ENCODE data around the gene MED12. TPM values are rescaled to one million over a fixed set of nuclear protein-coding genes. Genes with fewer than 3 reads are reported as not detected.

MED12 gene
- total RNA-seq, 1 donor from 2014 or later = 58.5 TPM

- H3K9me3 Mint-ChIP-seq (ENCODE audit: unreplicated experiment) = no peaks in the 10 kb centered on the region
- H3K4me3 Mint-ChIP-seq (ENCODE audit: unreplicated experiment) = no peak overlapping the region
Observed at GRCh38 chrX:71168134-71168533, 49.7 kb downstream of the MED12 start.

GRCh38 chrX:71169586-71169985 is 51.2 kb downstream of the MED12 start:
- Mint-ChIP-seq H3K36me3 (ENCODE audit: unreplicated experiment) (no peaks in the 10 kb centered on the region), H3K4me1 (ENCODE audit: unreplicated experiment) (no peaks in the 10 kb centered on the region), H3K4me3 (ENCODE audit: unreplicated experiment) (no peak overlapping the region), H3K27me3 (ENCODE audit: unreplicated experiment) (peaks cover 3% of the 10 kb centered on the region), H3K9me3 (ENCODE audit: unreplicated experiment) (no peaks in the 10 kb centered on the region), H3K27ac (ENCODE audit: unreplicated experiment) (no peak overlapping the region)
- no peak for DNase-seq (ENCODE audit: extremely low spot score, unreplicated experiment)
- TF ChIP-seq CTCF (IDR thresholded peaks at IDR 0.05) = no peak

More at GRCh38 chrX:71168134-71168533, 49.7 kb downstream of the MED12 start:
- H3K27ac Mint-ChIP-seq (ENCODE audit: unreplicated experiment) = no peak overlapping the region
- no peak for TF ChIP-seq CTCF (IDR thresholded peaks at IDR 0.05)
- peaks cover 5% of the 10 kb centered on the region for H3K27me3 Mint-ChIP-seq (ENCODE audit: unreplicated experiment)
- no peak for DNase-seq (ENCODE audit: extremely low spot score, unreplicated experiment)
- H3K4me1 Mint-ChIP-seq (ENCODE audit: unreplicated experiment) = no peaks in the 10 kb centered on the region
- H3K36me3 Mint-ChIP-seq (ENCODE audit: unreplicated experiment) = no peaks in the 10 kb centered on the region

GRCh38 chrX:71170660-71171059 is 52.3 kb downstream of the MED12 start:
- Mint-ChIP-seq H3K27ac (ENCODE audit: unreplicated experiment) (no peak overlapping the region), H3K9me3 (ENCODE audit: unreplicated experiment) (peaks cover 3% of the 10 kb centered on the region), H3K27me3 (ENCODE audit: unreplicated experiment) (peaks cover 3% of the 10 kb centered on the region), H3K36me3 (ENCODE audit: unreplicated experiment) (no peaks in the 10 kb centered on the region), H3K4me1 (ENCODE audit: unreplicated experiment) (no peaks in the 10 kb centered on the region), H3K4me3 (ENCODE audit: unreplicated experiment) (no peak overlapping the region)
- no peak for DNase-seq (ENCODE audit: extremely low spot score, unreplicated experiment)
- no peak for TF ChIP-seq CTCF (IDR thresholded peaks at IDR 0.05)

- Mint-ChIP-seq H3K4me3 (ENCODE audit: unreplicated experiment) (no peak overlapping the region), H3K4me1 (ENCODE audit: unreplicated experiment) (no peaks in the 10 kb centered on the region), H3K9me3 (ENCODE audit: unreplicated experiment) (peaks cover 3% of the 10 kb centered on the region), H3K27me3 (ENCODE audit: unreplicated experiment) (peaks cover 3% of the 10 kb centered on the region), H3K27ac (ENCODE audit: unreplicated experiment) (no peak overlapping the region), H3K36me3 (ENCODE audit: unreplicated experiment) (no peaks in the 10 kb centered on the region)
- DNase-seq (ENCODE audit: extremely low spot score, unreplicated experiment) = no peak
- no peak for TF ChIP-seq CTCF (IDR thresholded peaks at IDR 0.05)
Observed at GRCh38 chrX:71171110-71171801, 52.9 kb downstream of the MED12 start.

GRCh38 chrX:71173440-71173839 is 55.0 kb downstream of the MED12 start:
- peaks cover 3% of the 10 kb centered on the region for H3K9me3 Mint-ChIP-seq (ENCODE audit: unreplicated experiment)
- no peak for TF ChIP-seq CTCF (IDR thresholded peaks at IDR 0.05)
- no peak overlapping the region for H3K4me3 Mint-ChIP-seq (ENCODE audit: unreplicated experiment)
- DNase-seq (ENCODE audit: extremely low spot score, unreplicated experiment) = no peak
- peaks cover 3% of the 10 kb centered on the region for H3K27me3 Mint-ChIP-seq (ENCODE audit: unreplicated experiment)
- no peak overlapping the region for H3K27ac Mint-ChIP-seq (ENCODE audit: unreplicated experiment)
- no peaks in the 10 kb centered on the region for H3K36me3 Mint-ChIP-seq (ENCODE audit: unreplicated experiment)
- H3K4me1 Mint-ChIP-seq (ENCODE audit: unreplicated experiment) = no peaks in the 10 kb centered on the region

Data from osteocyte (in vitro differentiated cells).